Fibroblast of lung (primary cell): Measurements from ENCODE around the gene CEP72.

Experiments
- EZH2 ChIP-seq: IDR thresholded peaks from 2 replicates; pipeline ENCODE4 v1.5.1; 2012; ENCODE audit warnings: low read length, control low read depth, mild to moderate bottlenecking; ENCODE audit errors: missing control alignments
- TF ChIP-seq, protein P1 (sequence below), 2 donors: IDR thresholded peaks in 1 of 2; conservative IDR thresholded peaks in 1 of 2; 1 replicate in 1 of 2; 2 replicates in 1 of 2; pipeline ENCODE4 v1.5.1; 2011 to 2012; ENCODE audit warnings: low read length in 2 of 2, control low read depth in 1 of 2, inconsistent platforms in 1 of 2, low read depth in 1 of 2, mild to moderate bottlenecking in 1 of 2

DNA sequence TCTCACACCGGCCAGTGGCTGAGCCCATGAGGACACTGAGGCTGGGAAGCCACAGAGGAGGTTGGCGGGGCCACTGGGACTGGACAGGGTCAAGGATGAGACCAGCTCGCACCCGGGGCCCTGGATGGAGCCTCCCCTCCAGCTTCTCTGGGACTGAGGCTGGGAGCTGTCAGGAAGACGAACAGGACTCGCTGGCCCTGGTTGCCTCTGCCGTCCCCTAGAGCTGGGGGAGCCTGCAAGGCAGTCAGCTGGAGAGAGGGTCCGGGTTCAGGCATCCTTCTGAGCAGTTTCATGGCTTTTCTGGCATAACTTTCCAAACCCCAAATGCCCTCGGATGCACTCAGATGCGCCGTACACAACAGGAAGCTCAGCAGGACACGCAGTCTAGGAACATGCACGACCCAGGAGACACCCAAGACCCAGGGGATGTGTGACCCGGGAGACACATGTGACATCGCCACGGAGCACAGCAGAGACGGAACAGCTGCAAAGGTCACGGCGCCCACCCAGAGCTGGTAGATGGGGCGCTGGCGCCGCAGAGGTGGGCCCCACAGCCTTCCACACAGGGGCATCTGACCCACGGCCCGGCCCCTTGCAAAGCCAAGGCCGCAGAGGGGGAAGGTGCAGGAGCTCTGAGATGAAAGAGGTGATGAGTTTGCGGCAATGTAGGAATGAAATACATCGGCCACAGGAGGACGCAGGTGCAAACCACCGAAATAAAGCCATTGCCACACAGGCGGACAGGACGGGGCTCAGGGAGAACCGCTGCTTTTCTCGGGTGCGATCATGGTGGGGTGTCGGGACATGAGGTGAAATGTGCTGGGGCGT is 63.9 kb downstream of the CEP72 start:
- TF ChIP-seq, protein P1, sequence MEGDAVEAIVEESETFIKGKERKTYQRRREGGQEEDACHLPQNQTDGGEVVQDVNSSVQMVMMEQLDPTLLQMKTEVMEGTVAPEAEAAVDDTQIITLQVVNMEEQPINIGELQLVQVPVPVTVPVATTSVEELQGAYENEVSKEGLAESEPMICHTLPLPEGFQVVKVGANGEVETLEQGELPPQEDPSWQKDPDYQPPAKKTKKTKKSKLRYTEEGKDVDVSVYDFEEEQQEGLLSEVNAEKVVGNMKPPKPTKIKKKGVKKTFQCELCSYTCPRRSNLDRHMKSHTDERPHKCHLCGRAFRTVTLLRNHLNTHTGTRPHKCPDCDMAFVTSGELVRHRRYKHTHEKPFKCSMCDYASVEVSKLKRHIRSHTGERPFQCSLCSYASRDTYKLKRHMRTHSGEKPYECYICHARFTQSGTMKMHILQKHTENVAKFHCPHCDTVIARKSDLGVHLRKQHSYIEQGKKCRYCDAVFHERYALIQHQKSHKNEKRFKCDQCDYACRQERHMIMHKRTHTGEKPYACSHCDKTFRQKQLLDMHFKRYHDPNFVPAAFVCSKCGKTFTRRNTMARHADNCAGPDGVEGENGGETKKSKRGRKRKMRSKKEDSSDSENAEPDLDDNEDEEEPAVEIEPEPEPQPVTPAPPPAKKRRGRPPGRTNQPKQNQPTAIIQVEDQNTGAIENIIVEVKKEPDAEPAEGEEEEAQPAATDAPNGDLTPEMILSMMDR (conservative IDR thresholded peaks at IDR 0.05 in 1 of 2, IDR thresholded peaks at IDR 0.05 in 1 of 2; ENCODE audit: low read depth in 1 of 2, low read length in 2 of 2), result no peak
- TF ChIP-seq EZH2, result no peak
